GM18505 (cell line): ENCODE measurements around the gene ZNF697.
A peak's percentile ranks its signal among the peaks of the same experiment; 100 is the strongest.
"Not testable (repeated sequence)": the region's sequence is repeated elsewhere in the genome, so short reads cannot be mapped to it uniquely, and the experiment has no call there.

ENCODE experiments used
- ATAC-seq: cut with Tn5 transposase; IDR thresholded peaks from one replicate; pipeline ENCODE4 v1.9.1; 2021; ENCODE audit not compliant: unreplicated experiment
- POLR2A ChIP-seq: IDR thresholded peaks from 4 replicates; pipeline ENCODE4 v1.6.1; 2011; ENCODE audit warnings: borderline replicate concordance; ENCODE audit not compliant: insufficient read depth, insufficient read length; ENCODE audit errors: extremely low read depth

ZNF697 gene

DNA sequence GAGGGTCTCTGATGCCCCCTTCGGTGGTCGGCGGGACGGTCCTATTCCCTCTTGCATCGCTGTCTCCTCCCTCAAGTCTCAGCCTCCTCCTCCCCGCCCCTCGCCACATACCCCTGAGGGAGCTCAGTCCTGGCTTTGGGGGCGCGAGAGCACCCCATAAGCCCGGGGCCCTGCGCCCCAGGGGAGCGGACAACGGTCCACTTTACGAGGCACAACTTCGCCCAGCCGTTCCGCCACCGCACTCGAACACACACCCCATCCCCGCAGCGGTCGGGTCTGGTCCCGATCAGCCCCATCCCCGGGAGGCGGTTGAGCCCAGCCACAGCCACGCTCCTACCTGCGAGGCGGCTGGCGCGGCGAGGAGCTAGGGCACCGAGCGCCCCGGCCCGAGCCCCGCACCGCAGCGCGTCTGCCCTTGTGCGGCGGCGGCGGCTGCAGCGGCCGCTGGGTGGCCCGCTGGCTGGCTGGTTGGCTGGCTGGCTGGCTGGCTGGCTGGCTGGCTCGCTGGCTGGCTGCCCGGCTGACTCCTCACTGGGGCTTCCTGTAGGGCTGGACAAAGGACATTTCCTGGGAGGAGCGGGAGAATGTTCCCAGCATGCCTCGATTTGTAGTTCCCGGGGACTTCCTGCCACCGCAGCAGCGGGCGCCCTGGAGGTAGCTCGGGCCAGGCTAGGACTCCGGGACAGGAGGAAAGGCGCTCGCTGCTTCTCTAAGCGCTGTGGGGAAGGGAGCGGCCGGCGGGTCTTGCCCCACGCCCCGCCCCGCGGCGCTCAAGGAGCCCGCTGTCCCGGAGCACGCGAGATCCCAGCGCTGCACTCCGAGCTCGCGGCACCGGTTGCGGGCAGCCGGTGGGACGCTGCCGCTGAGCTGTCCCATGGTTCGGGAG lies at the start of gene ZNF697:
Gene ZNF697, minus strand, starts transcription at position 533 of the 886 bp plus-strand sequence. CDS start 22,166 bp downstream, outside the sequence.
- TF ChIP-seq POLR2A = peak; percentile 72
- ATAC-seq = peak; percentile 69

DNA sequence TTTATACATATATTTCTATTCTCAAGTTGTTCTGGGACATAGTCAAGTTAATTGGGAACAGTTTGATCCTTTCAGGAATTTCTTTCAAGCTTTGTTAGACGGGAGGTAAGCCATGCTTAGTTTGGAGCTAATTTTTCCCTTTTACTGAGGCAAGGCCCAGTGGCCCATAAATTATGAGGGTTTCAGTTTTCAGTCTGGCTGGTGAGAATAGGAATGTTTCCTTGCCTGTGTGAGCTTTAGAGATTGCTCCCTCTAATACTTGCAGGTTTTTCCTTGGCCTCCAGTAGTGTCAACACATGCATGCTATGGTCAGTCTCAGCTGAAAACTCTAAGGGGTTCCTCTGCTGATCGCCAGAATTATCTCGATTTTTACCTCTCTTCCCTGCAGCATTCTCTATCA lies 49.5 kb upstream of the ZNF697 start:
- no peak for ATAC-seq
- TF ChIP-seq POLR2A = no peak

DNA sequence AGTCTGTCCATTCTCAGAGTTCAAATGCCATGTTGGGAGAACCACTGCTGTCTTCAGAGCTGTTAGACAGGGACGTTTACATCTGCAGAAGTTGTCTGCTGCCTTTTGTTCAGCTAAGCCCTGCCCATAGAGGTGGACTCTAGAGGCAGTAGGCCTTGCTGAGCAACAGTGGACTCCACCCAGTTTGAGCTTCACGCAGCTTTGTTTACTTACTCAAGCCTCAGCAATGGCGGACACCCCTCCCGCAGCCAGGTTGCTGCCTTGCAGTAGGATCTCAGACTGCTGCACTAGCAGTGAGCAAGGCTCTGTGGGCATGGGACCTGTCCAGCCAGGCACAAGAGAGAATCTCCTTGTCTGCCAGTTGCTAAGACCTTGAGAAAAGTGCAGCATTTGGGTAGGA lies 48.8 kb upstream of the ZNF697 start:
- not testable (repeated sequence) for ATAC-seq

DNA sequence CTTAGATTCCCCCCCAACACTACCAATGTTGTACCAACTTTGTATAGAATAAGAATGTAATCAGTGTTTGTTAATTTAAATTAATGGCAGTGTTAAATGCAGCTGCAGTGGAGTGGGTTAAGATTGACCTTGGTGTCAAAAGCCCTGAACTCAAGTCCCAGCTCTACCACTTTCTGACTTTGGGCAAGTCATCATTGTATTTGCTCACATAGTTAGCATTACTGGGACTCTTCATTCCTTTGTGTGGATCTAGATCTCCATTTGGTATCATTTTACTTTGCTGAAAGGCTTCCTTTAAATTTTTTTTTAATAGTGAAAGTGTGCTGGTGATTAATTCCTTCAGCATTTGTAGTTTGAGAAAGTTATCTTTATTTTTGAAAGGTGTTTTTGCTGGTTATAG lies 41.4 kb upstream of the ZNF697 start:
- ATAC-seq = no peak

DNA sequence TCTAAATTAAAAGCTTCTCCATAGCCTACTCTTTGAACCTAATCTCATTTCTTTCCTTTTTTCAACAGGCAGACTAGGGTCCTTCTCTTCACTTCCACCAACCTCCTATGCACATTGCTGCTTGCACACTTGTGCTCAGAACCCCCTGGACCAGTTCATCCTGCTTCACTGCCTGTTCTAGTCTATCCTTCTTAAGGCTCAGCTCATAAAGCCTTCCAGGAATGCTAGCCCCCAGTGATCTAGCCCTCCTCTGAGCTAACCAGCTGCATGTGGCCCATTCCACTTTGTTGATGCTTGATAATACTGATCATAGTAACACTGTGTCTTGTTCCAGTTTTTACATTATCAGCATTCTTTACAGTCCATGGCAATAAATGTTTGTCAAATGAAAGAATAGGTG lies 40.7 kb upstream of the ZNF697 start:
- no peak for ATAC-seq
- no peak for TF ChIP-seq POLR2A

More for the DNA sequence above, 41.4 kb upstream of the ZNF697 start:
- no peak for TF ChIP-seq POLR2A

DNA sequence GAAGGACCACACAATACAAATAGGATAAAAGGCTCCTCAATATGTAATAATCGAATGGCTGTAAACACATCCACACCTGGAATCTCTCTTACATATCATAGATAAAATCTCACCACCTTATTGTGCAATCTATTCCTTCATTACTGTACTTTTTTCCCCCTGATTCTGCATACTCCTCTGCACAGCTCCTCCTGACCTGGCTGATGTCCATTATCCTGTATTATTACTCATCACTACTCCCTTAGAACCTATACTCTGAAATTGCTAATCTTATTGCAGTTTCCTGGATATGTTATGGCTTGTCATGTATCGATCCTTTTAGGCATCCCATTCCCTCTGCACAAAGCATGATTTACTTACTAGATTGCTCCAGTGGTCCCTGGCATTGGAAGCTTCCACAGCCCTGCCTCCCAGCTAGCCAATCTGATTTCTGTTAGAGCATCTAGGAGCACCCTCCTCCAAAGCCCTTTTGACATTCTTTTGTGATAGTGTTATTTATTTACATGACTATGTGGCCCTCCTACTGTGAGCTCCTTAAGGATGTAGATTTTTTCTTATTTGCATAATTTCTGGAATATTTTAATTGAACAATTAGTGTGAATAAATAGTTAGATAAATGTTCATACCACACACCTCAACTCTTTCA lies 39.5 kb upstream of the ZNF697 start:
- no peak for ATAC-seq
- no peak for TF ChIP-seq POLR2A

DNA sequence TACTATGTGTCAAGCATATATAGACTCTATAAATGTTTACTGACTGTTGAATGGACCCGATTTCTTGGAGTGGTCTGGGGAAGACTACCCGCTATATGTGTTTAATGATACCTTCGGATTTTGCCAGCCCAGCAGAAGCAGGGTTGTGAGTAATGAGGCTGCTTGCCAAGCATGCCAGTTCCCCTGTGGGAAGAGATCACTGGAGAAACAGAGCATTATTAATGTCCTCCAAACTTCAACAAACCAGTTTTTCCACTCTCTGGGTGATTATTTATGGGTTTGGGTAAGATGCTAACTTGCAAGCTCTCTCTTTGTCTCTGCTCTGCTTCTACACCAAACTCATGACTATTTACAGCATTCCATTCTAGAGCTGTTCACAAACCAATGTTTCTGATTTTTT lies 38.6 kb upstream of the ZNF697 start:
- no peak for ATAC-seq
- no peak for TF ChIP-seq POLR2A

DNA sequence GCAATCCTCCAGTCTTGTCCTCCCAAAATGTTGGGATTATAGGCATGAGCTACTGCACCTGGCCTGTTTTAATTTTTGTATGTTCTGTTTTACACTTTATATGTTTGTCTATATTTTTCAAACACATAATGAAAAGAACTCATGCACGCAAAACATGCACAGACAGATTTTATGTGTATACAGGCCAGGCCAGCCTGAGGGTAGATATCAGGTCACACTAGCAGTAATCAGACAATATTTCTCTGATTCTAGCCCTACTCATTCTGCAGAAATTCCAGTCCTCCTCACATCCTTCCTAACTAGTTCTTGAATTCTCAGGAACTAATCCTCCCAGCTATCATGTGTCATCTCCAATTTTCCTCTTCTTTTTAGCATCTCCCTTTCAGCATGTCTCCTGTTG lies 35.8 kb upstream of the ZNF697 start:
- TF ChIP-seq POLR2A = no peak
- no peak for ATAC-seq

DNA sequence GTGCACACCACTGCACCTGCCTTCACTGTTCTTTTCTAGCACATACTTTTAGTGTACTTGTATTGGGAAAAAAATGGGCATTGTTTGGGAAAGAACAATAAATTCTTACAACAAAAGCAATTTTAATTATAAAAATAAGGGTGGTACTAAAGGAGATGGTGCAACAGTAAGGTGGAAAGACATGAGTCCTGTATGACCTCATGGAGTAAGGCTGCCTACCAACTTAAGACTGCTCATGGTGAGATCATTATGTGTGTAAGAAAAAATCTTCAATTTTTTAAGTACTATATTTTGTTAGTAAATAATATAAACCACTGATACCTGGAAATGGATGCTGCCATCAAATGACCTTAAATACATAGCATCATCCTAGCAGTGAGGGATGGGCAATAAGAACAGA lies 34.1 kb upstream of the ZNF697 start:
- no peak for ATAC-seq
- no peak for TF ChIP-seq POLR2A

DNA sequence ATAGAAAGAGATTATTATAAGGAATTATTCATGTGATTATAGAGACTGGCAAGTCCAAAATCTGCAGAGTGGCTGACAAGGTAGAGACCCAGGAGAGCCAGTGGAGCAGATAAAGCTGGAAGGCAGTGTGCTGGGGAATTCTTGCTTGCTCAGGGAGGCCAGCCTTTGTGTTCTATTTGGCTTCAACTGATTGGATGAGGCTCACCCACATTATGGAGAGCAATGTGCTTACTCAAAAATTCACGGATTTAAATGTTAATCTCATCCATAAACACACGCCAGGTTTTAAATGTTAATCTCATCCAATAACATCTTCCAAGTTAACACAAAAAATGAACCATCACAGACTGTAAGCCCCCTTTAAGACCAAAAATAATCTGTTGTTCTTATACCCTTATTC lies 33.5 kb upstream of the ZNF697 start:
- no peak for ATAC-seq
- TF ChIP-seq POLR2A = no peak

DNA sequence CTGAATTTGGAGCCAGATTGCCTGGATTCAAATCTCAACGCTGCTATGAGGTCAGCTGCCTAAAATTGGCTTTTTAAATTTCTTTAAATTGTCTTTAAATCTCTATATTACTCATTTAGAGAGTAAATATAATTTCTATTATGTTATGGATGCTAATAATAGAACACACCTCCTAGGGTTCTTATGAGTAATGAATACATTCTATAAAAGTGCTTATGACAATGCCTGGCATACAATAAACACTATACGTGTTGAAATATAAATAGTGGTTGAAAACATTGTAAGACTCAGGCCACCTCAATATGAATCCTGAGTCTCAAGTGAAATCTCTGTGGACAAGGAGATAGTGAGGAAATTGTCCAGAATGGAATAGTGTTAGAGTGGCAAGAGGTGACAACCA lies 32.7 kb upstream of the ZNF697 start:
- ATAC-seq = no peak
- TF ChIP-seq POLR2A = no peak

DNA sequence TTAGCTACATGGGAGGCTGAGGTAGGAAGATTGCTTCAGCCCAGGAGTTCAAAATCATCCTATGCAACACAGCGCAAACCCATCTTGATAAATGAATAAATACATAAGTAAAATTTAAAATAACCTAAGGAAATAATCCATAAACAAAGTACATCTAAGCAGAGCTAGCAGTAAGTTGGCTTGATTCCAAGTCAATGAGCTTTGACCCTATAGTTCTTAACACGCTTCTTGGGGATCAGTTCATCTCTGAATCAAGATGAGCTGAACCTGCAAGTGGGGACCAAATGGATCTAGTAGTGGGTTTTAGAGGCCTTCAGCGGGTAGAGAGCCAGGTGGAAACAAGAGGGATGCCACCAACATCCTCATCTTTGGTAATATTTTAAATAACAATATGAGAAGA lies 32.1 kb upstream of the ZNF697 start:
- no peak for ATAC-seq
- TF ChIP-seq POLR2A = no peak

DNA sequence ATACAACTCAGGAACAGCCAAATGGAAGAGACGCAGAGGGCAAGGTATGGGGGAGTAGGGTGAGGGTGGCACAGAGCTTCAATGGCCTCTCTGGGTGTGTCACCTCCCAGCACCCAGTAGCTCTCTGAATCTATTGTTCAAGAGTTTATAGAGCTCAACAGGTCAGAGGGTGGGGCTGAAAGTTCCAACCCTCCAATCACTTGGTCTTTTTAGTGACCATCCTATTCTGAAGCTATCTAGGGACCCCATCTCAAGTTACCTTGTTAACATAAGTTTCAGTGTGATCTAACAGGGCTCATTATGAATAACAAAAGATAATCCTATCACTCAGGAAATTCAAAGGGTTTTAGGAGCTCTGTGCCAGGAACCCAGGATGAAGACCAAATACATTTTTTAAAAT lies 31.2 kb upstream of the ZNF697 start:
- no peak for ATAC-seq

DNA sequence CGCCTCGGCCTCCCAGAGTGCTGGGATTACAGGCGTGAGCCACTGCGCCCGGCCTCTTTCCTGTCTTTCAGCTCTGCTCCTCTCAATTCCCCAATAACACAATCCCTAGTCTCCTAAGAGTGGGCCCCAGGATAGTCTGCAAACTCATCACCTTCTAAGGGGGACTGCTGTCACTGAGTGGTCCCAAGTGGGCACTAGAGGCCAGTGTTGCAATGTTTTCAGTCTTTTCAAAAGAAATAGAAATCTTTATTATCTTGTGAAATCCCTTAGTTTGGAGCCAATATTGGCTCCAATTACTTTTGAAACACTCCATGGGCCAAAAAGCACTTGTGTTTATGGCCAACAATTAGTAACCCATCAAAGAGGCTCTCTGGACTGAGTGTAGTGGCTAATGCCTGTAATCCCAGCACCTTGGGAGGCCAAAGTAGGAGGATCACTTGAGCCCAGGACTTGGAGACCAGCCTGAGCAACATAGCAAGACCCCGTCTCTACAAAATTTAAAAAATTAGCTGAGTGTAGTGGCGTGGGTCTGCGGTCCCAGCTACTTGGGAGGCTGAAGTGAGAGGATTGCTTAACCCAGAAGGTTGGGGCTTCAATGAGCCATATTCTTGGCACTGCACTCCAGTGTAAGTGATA lies 28.6 kb upstream of the ZNF697 start:
- TF ChIP-seq POLR2A = no peak
- no peak for ATAC-seq

More for the DNA sequence above, 31.2 kb upstream of the ZNF697 start:
- no peak for TF ChIP-seq POLR2A
